ENCODE data around the gene MIA2.

MIA2 gene

GRCh38 chr14:39383026-39383660, 149.4 kb downstream of the MIA2 start:
- H3K4me3 ChIP-seq (ENCODE audit: control insufficient read depth, low read depth, low read length), result no peak overlapping the region
- no peak for DNase-seq (ENCODE audit: low read depth)
- no peak for TF ChIP-seq CTCF (conservative IDR thresholded peaks at IDR 0.05; ENCODE audit: control insufficient read depth, insufficient read depth, low read depth, low read length)

GRCh38 chr14:39383741-39384140, 150.0 kb downstream of the MIA2 start:
- no peak for TF ChIP-seq CTCF (conservative IDR thresholded peaks at IDR 0.05; ENCODE audit: control insufficient read depth, insufficient read depth, low read depth, low read length)
- no peak overlapping the region for H3K4me3 ChIP-seq (ENCODE audit: control insufficient read depth, low read depth, low read length)
- DNase-seq (ENCODE audit: low read depth), result no peak

- no peak for DNase-seq (ENCODE audit: low read depth)
- no peak overlapping the region for H3K4me3 ChIP-seq (ENCODE audit: control insufficient read depth, low read depth, low read length)
- TF ChIP-seq CTCF (conservative IDR thresholded peaks at IDR 0.05; ENCODE audit: control insufficient read depth, insufficient read depth, low read depth, low read length), result no peak
Measured at GRCh38 chr14:39384177-39384576, 150.5 kb downstream of the MIA2 start.

GRCh38 chr14:39393289-39393688, 159.6 kb downstream of the MIA2 start:
- H3K4me3 ChIP-seq (ENCODE audit: control insufficient read depth, low read depth, low read length), result no peak overlapping the region
- no peak for DNase-seq (ENCODE audit: low read depth)

GRCh38 chr14:39395555-39396254, 162.0 kb downstream of the MIA2 start:
- no peak overlapping the region for H3K4me3 ChIP-seq (ENCODE audit: control insufficient read depth, low read depth, low read length)
- DNase-seq (ENCODE audit: low read depth), result peak; percentile 36
- no peak for TF ChIP-seq CTCF (conservative IDR thresholded peaks at IDR 0.05; ENCODE audit: control insufficient read depth, insufficient read depth, low read depth, low read length)

More at GRCh38 chr14:39393289-39393688, 159.6 kb downstream of the MIA2 start:
- TF ChIP-seq CTCF (conservative IDR thresholded peaks at IDR 0.05; ENCODE audit: control insufficient read depth, insufficient read depth, low read depth, low read length), result no peak

GRCh38 chr14:39396448-39396847, 162.7 kb downstream of the MIA2 start:
- H3K4me3 ChIP-seq (ENCODE audit: control insufficient read depth, low read depth, low read length), result no peak overlapping the region
- DNase-seq (ENCODE audit: low read depth), result peak; percentile 75
- TF ChIP-seq CTCF (conservative IDR thresholded peaks at IDR 0.05; ENCODE audit: control insufficient read depth, insufficient read depth, low read depth, low read length), result no peak

All from fibroblast of mammary gland (primary cell).